NCI-H345 treated with DMSO at 0.1 percent for 48 hours (cell line): ENCODE data around the gene THAP5.
"Not testable (repeated sequence)": the region's sequence is repeated elsewhere in the genome, so short reads cannot be mapped to it uniquely, and the experiment has no call there.

Source experiments
- DNase-seq: peaks from one replicate; lab custom pipeline; 2025; ENCODE audit not compliant: unreplicated experiment; lab: John Stamatoyannopoulos, UW

Gene THAP5

GRCh38 chr7:108585843-108586242, 16.3 kb upstream of the THAP5 start:
- DNase-seq: no peak

- no peak for DNase-seq
Observed at GRCh38 chr7:108584211-108584610, 14.7 kb upstream of the THAP5 start.

GRCh38 chr7:108581655-108582491, 12.4 kb upstream of the THAP5 start:
- DNase-seq: no peak

- DNase-seq: no peak
Observed at GRCh38 chr7:108580298-108580697, 10.8 kb upstream of the THAP5 start.

GRCh38 chr7:108578937-108579336, 9.4 kb upstream of the THAP5 start:
- no peak for DNase-seq

GRCh38 chr7:108576116-108576515, 6.6 kb upstream of the THAP5 start:
- no peak for DNase-seq

- no peak for DNase-seq
Observed at GRCh38 chr7:108575156-108575555, 5.7 kb upstream of the THAP5 start.

GRCh38 chr7:108572480-108572879, 3.0 kb upstream of the THAP5 start:
- DNase-seq: no peak

- peak; percentile 26 for DNase-seq
Observed at GRCh38 chr7:108570146-108570755, 745 bp upstream of the THAP5 start.

- DNase-seq: no peak
Observed at GRCh38 chr7:108568801-108569380, 615 bp downstream of the THAP5 start.

GRCh38 chr7:108565987-108566386, 3.5 kb downstream of the THAP5 start:
- no peak for DNase-seq

GRCh38 chr7:108561047-108561619, 8.4 kb downstream of the THAP5 start:
- DNase-seq: no peak

GRCh38 chr7:108559253-108559652, 10.3 kb downstream of the THAP5 start:
- DNase-seq: no peak

GRCh38 chr7:108557617-108558016, 11.9 kb downstream of the THAP5 start:
- no peak for DNase-seq

GRCh38 chr7:108557191-108557590, 12.3 kb downstream of the THAP5 start:
- no peak for DNase-seq

GRCh38 chr7:108556665-108557064, 12.8 kb downstream of the THAP5 start:
- DNase-seq: not testable (repeated sequence)

GRCh38 chr7:108548141-108548896, 21.2 kb downstream of the THAP5 start:
- DNase-seq: not testable (repeated sequence)

- no peak for DNase-seq
Observed at GRCh38 chr7:108541478-108541877, 28.0 kb downstream of the THAP5 start.

GRCh38 chr7:108538685-108539084, 30.8 kb downstream of the THAP5 start:
- not testable (repeated sequence) for DNase-seq

- not testable (repeated sequence) for DNase-seq
Observed at GRCh38 chr7:108538236-108538635, 31.3 kb downstream of the THAP5 start.

GRCh38 chr7:108537229-108537628, 32.3 kb downstream of the THAP5 start:
- no peak for DNase-seq
